Fibroblast of skin of back (primary cell): ENCODE results near the gene NDP.
A peak's percentile ranks its signal among the peaks of the same experiment; 100 is the strongest.
"Not testable (repeated sequence)": the region's sequence is repeated elsewhere in the genome, so short reads cannot be mapped to it uniquely, and the experiment has no call there.

Experiments used
- DNase-seq: peaks from one replicate; pipeline ENCODE4 v3.0.0-alpha.2; 2013

The NDP gene

GRCh38 chrX:43970528-43970927 lies 2.7 kb downstream of the NDP start:
- DNase-seq = peak; percentile 84

GRCh38 chrX:43969504-43970501 lies 3.4 kb downstream of the NDP start:
- peak; percentile 83 for DNase-seq

GRCh38 chrX:43968359-43968781 lies 4.8 kb downstream of the NDP start:
- no peak for DNase-seq

GRCh38 chrX:43964936-43965335 lies 8.3 kb downstream of the NDP start:
- DNase-seq = peak; percentile 20

GRCh38 chrX:43963726-43964125 lies 9.5 kb downstream of the NDP start:
- no peak for DNase-seq

- no peak for DNase-seq
These were observed 10.6 kb downstream of the NDP start for GRCh38 chrX:43962636-43963035.

- DNase-seq = no peak
These were observed 11.5 kb downstream of the NDP start for GRCh38 chrX:43961699-43962098.

- DNase-seq = peak; percentile 79
These were observed 14.7 kb downstream of the NDP start for GRCh38 chrX:43958529-43958928.

GRCh38 chrX:43956034-43956433 lies 17.2 kb downstream of the NDP start:
- DNase-seq = no peak

GRCh38 chrX:43953218-43953617 lies 20.0 kb downstream of the NDP start:
- peak; percentile 5 for DNase-seq

GRCh38 chrX:43949669-43950068 lies 23.5 kb downstream of the NDP start:
- peak; percentile 27 for DNase-seq

- DNase-seq = peak; percentile 38
These were observed 32.2 kb downstream of the NDP start for GRCh38 chrX:43940816-43941474.

- no peak for DNase-seq
These were observed 33.8 kb downstream of the NDP start for GRCh38 chrX:43939187-43939926.

- DNase-seq = not testable (repeated sequence)
These were observed 51.2 kb downstream of the NDP start for GRCh38 chrX:43922032-43922431.

- DNase-seq = not testable (repeated sequence)
These were observed 62.4 kb downstream of the NDP start for GRCh38 chrX:43910772-43911171.

GRCh38 chrX:43910012-43910411 lies 63.2 kb downstream of the NDP start:
- DNase-seq = no peak

- DNase-seq = no peak
These were observed 64.0 kb downstream of the NDP start for GRCh38 chrX:43909141-43909540.

GRCh38 chrX:43899878-43900815 lies 73.0 kb downstream of the NDP start:
- no peak for DNase-seq
